LNCaP clone FGC (cell line): Measurements from ENCODE around the gene CD276.

Source experiments
- DNase-seq: peaks from one replicate; pipeline ENCODE4 v3.0.0-alpha.2; 2011; ENCODE audit warnings: low read depth
- H3K4me3 ChIP-seq: 2 replicates; pipeline ENCODE4 v1.5.1; 2011; ENCODE audit warnings: mild to moderate bottlenecking, low read depth, low read length, control low read depth
- TF ChIP-seq, protein P1 (sequence below): IDR thresholded peaks from 2 replicates; pipeline ENCODE4 v1.5.1; 2012; ENCODE audit warnings: mild to moderate bottlenecking; ENCODE audit not compliant: control insufficient read depth, insufficient read depth; ENCODE audit errors: extremely low read depth

CD276 gene

DNA sequence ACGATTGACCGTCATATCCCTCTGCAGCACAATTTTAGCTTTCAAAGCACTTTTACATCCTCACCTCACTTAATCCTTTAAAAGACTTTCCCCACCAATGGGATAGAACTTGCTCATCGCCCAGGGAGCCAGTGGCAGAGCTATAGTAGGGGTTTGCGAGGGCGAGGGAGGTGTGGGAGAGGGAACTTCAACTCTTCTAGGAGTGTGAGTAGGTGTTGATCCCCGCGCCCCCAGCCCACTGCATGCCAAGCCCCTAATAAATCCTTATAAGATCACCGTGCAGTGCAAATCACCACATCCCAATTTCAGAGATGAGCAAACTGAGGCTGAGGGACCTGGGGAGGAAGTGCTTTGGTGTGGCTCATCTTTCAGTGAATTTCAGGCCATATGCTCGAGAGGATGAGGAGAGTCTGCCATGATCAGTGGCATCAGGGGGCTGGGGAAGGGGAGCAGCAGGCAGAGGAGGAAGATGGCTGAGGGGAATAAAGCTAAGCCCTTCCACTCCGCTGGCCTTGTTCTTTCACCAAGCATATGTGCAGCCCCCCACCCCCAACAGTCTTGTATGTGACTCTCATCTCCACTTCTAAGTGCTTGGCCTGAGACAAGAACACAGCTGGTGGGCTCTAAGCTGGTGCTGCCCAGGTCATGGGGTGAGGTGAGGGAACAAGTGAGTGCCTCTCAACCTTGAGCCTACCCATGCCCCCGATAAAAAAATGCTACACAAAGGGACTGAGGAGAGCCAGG is 63.8 kb downstream of the CD276 start:
- TF ChIP-seq, protein P1, sequence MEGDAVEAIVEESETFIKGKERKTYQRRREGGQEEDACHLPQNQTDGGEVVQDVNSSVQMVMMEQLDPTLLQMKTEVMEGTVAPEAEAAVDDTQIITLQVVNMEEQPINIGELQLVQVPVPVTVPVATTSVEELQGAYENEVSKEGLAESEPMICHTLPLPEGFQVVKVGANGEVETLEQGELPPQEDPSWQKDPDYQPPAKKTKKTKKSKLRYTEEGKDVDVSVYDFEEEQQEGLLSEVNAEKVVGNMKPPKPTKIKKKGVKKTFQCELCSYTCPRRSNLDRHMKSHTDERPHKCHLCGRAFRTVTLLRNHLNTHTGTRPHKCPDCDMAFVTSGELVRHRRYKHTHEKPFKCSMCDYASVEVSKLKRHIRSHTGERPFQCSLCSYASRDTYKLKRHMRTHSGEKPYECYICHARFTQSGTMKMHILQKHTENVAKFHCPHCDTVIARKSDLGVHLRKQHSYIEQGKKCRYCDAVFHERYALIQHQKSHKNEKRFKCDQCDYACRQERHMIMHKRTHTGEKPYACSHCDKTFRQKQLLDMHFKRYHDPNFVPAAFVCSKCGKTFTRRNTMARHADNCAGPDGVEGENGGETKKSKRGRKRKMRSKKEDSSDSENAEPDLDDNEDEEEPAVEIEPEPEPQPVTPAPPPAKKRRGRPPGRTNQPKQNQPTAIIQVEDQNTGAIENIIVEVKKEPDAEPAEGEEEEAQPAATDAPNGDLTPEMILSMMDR = no peak
- DNase-seq = no peak
- no peak overlapping the region for H3K4me3 ChIP-seq

DNA sequence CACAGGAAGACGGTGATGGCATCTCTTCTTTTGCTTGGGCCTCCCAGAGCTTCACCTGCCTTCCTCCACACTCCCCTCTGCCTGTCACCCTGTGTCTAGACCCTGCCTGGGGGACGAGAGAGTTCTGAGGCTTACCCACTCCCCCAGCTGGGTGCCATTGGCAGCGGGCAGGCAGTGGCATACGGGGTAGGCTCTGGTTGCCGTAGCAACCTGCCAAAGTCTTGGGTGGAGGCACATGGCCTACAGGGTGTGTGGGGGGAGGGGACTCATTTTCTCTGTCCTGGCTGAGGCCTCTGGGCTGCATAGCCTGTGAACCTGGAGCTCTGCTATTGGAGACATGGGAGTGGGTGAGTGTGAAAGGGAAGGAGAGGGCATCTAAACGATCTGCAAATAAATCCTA is 64.5 kb downstream of the CD276 start:
- no peak for DNase-seq
- no peak overlapping the region for H3K4me3 ChIP-seq
- TF ChIP-seq, protein P1 = no peak

- DNase-seq = no peak
- TF ChIP-seq, protein P1 = no peak
- no peak overlapping the region for H3K4me3 ChIP-seq
These were observed 65.3 kb downstream of the CD276 start for GRCh38 chr15:73749533-73749932.

DNA sequence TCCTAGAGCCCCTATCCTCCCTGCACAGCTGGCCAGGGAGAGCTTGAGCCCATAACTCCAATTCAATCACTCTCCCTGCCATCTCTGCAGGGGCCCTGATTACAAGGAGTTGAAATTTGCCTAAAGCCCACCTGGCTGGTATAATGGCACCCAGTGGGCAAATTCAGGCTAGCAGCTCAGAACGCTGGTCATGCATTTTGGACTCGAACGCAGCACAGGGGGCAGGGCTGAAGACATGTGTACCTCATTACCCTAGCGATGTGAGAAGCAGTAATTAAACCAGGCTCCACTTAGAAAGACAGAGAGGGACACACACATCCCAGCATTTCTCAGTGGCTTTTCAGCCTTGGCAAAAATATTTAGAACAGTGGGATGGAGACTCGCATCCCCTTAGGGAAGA is 65.8 kb downstream of the CD276 start:
- no peak overlapping the region for H3K4me3 ChIP-seq
- TF ChIP-seq, protein P1 = no peak
- no peak for DNase-seq

- no peak overlapping the region for H3K4me3 ChIP-seq
- TF ChIP-seq, protein P1 = no peak
- no peak for DNase-seq
These were observed 66.3 kb downstream of the CD276 start for GRCh38 chr15:73750438-73750837.

DNA sequence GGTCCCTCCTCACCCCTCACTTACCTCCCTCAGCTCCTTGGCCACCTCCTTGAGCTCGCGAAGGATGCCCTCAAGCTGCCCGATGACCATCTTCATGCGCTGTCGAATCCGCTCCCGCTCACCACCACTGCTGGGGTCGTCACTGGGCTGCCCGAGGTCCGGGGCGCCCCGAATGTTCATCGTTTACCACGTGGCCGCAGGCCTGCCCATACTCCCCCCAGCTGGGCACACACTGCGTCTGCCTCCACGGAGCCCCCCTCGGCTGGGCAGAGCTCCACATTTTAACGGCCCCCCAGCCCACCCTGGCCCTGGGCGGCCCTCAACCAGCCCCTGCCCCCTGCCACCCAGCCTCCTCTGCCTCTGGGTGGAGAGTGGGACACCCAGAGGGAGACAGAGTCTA is 66.8 kb downstream of the CD276 start:
- TF ChIP-seq, protein P1 = no peak
- H3K4me3 ChIP-seq = no peak overlapping the region
- DNase-seq = no peak

DNA sequence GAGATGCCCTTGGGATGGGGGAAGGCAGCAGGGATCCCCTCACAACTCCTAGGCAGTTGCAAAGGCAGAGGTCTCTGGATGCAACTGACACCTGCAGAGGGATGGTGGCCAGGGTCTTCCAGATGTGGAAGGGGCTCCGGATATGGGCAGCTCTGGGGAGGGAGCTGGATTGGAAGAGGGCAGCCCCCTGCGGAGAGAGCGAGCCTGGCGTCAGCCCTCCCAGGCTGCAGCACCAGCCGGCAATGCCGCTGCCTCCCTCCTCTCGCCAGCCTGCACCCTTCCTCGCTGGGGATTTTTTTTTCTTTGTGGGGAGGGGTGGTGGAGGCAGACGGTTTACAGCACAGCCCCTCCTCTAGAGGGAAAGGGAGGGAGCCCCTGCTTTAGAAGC is 67.3 kb downstream of the CD276 start:
- H3K4me3 ChIP-seq = no peak overlapping the region
- no peak for DNase-seq
- TF ChIP-seq, protein P1 = no peak
